ENCODE results near the gene TRIM58. TPM values are rescaled to one million over a fixed set of nuclear protein-coding genes. Genes with fewer than 3 reads are reported as not detected.

Gene TRIM58, protein sequence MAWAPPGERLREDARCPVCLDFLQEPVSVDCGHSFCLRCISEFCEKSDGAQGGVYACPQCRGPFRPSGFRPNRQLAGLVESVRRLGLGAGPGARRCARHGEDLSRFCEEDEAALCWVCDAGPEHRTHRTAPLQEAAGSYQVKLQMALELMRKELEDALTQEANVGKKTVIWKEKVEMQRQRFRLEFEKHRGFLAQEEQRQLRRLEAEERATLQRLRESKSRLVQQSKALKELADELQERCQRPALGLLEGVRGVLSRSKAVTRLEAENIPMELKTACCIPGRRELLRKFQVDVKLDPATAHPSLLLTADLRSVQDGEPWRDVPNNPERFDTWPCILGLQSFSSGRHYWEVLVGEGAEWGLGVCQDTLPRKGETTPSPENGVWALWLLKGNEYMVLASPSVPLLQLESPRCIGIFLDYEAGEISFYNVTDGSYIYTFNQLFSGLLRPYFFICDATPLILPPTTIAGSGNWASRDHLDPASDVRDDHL
- total RNA-seq = 0.32 and 0.91 TPM in 2 replicates

DNA sequence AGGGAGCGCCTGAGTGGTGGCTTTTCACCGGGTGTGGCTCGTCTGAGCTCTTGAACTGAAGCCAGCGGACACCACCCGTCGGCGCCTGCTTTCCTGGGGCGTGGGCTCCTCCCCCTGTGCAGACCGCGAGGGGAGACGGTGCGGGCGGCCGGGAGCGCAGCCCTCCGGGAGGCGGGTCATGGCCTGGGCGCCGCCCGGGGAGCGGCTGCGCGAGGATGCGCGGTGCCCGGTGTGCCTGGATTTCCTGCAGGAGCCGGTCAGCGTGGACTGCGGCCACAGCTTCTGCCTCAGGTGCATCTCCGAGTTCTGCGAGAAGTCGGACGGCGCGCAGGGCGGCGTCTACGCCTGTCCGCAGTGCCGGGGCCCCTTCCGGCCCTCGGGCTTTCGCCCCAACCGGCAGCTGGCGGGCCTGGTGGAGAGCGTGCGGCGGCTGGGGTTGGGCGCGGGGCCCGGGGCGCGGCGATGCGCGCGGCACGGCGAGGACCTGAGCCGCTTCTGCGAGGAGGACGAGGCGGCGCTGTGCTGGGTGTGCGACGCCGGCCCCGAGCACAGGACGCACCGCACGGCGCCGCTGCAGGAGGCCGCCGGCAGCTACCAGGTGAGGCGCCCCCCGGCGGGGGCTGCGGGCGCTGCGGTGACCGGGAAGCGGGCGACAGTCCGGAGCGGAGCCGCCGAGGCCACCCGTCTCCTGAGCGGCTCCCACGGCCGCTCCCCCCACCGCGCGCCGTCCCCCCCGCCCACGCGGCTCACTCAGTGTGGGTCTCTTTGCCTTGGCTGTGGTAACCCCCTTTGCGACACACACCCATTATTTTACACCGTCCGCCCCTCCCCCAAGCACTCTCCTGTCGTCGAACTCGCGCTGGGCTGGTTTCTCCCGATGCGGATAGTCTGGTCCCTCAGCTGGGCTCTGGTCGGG lies at the start of gene TRIM58:
Gene TRIM58 (plus strand): TSS at position 119 of the 916 bp plus-strand sequence. CDS start 60 bp downstream, at position 179.

DNA sequence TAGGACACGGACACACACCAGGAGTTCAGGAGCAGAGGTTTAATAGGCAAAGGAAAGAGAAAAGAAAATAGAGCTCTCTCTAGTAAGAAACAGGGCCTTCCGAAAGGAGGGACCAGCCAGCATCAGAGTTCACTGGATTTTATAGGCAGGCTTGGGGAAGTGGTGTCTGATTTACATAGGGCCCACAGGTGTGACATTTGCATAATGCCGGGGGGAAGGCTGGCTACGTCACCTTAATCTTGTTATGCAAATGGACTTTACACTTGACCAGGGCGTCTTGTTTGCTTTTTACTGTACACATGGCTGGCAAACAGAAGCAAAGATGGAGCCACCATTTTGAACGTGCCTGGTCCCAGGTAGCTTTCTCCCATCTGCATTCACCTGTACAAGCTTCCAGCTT lies 33.0 kb upstream of the TRIM58 start, which contains the start of gene OR14A16:
Gene OR14A16 (minus strand): TSS at position 97 of the 400 bp plus-strand sequence. CDS start 8,390 bp downstream, outside the sequence.

DNA sequence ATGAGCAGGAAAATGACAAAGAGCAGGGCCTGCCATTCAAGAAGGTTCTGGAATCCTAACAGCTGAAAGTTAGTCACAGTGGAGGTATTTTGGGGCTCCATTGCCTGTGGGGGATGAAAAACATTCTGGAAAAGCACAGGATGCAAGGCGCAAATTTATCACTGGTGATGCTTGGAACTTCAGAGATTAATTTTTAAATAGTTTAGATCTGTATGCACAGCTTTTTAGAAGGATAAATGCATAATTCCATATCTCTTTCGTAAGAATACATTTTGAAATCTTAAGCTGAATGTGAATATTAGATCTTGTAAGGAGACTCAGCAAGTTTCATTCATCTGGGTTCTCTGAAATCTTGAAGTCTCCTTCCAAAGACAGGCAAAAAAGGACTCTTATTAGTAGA lies 15.2 kb upstream of the TRIM58 start, which contains the start of gene OR11L1:
Gene OR11L1 (minus strand): TSS at position 101 of the 400 bp plus-strand sequence. CDS start 0 bp downstream, at position 101.

DNA sequence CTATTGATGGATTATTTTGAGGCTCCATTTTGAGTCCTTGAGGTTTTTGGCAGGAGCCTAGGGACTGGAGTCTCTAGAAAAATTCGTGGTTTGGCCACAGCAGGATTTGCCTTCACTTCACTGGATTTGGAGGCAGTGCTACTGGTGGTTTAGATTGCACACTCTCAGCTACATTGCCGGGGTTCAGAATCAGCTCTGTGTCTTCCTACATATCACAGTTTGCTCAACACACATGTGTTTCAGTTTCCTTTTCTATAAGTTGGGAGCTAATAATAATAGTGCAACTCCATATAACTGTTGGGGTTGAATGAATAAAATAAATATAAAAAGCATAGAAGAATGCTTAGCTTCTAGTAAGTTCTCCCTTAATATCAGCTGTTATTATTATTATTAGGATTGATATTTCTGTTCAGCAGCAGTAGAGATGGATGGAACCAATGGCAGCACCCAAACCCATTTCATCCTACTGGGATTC lies 38.2 kb downstream of the TRIM58 start, which contains the start of gene OR2W3:
Gene OR2W3 (plus strand): TSS at position 425 of the 475 bp plus-strand sequence. CDS start 0 bp downstream, at position 425.

DNA sequence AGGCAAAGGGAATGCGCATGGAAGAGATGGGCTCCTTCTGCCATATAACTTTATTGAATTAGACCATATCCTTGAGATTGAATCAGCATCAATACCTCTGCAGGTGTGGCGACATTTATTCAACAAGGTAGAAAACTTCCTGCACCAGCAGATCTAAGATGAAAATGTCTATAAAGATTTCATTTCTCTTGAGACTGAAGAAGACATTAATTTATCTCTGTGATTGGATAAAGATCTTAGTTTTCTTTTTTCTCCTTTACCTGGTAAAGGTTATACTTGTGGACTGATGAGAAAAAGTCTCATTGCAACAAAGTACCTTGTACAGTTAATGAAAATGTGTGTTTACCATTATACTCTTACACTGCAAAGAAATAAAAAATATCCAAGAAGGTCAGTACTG lies 63.0 kb downstream of the TRIM58 start, which contains the start of gene OR2T8:
Gene OR2T8 (plus strand): TSS at position 301 of the 400 bp plus-strand sequence. CDS start 766 bp downstream, outside the sequence.

DNA sequence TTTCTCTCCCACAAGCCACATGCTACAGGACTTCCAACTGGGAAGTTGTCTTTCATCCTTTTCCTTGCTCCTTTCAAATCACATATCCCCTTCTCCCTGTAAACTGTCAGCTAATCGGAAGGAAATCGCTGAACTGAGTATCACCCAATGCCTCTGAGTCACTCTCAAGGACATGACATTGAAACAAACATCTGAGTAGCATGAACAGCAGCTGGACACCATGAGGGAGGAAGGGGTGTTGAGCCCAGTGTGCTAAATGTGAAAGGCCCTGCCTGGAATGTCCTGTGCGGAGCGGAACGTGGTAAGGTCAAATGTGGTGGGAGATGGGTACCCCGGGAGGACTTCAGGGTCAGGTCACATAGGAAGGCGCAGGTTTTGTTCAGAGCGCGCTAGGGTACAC lies 67.9 kb downstream of the TRIM58 start, which contains the start of gene OR2AJ1:
Gene OR2AJ1 (plus strand): TSS at position 22 of the 400 bp plus-strand sequence. CDS start 8,880 bp downstream, outside the sequence.

Other genes starting within 250 kb of the TRIM58 start
- gene OR13G1, start 177.4 kb upstream of the TRIM58 start, total RNA-seq = not detected in 2 replicates
- gene OR6F1, start 140.5 kb upstream of the TRIM58 start, total RNA-seq = not detected in 2 replicates
- not detected in 2 replicates for gene OR14K1, start 118.6 kb upstream of the TRIM58 start, total RNA-seq
- gene OR14A2, start 109.0 kb upstream of the TRIM58 start, total RNA-seq = not detected in 2 replicates
- not detected in 2 replicates for gene OR1C1, start 96.6 kb upstream of the TRIM58 start, total RNA-seq
- not detected in 2 replicates for gene OR14A16, start 33.1 kb upstream of the TRIM58 start, total RNA-seq
- not detected in 2 replicates for gene OR11L1, start 15.3 kb upstream of the TRIM58 start, total RNA-seq
- not detected in 2 replicates for gene OR2W3, start 38.4 kb downstream of the TRIM58 start, total RNA-seq
- gene OR2T8, start 63.1 kb downstream of the TRIM58 start, total RNA-seq = not detected in 2 replicates
- not detected in 2 replicates for gene OR2AJ1, start 67.7 kb downstream of the TRIM58 start, total RNA-seq
- under 0.01 and 0.30 TPM in 2 replicates for gene OR2L8, start 91.7 kb downstream of the TRIM58 start, total RNA-seq
- not detected in 2 replicates for gene OR2AK2, start 108.0 kb downstream of the TRIM58 start, total RNA-seq
- gene OR2L5, start 156.5 kb downstream of the TRIM58 start, total RNA-seq = not detected in 2 replicates
- gene OR2L2, start 172.9 kb downstream of the TRIM58 start, total RNA-seq = not detected in 2 replicates
- gene OR2L3, start 189.6 kb downstream of the TRIM58 start, total RNA-seq = under 0.01 TPM in 1 of 2 replicates, not detected in the other
- gene OR2L13, start 238.0 kb downstream of the TRIM58 start, total RNA-seq = not detected in 2 replicates